ENCODE data around the gene NCEH1. TPM values are rescaled to one million over a fixed set of nuclear protein-coding genes. Genes with fewer than 3 reads are reported as not detected.
A peak's percentile ranks its signal among the peaks of the same experiment; 100 is the strongest.

Gene NCEH1
- total RNA-seq, 1 experiment from 2014 or later = 43.5 TPM

- Histone ChIP-seq H4K20me1 (ENCODE audit: insufficient read depth) (no peaks in the 10 kb centered on the region), H3K9me2 (ENCODE audit: insufficient read depth) (no peaks in the 10 kb centered on the region), H3K36me3 (ENCODE audit: low read depth) (peaks cover 45% of the 10 kb centered on the region), H3K4me1 (replicated peaks; ENCODE audit: insufficient read depth) (peaks cover 57% of the 10 kb centered on the region), H3K79me2 (ENCODE audit: low read depth) (peaks cover 60% of the 10 kb centered on the region), H3K9me3 (ENCODE audit: insufficient read depth, low read depth) (no peaks in the 10 kb centered on the region), H3F3A (ENCODE audit: insufficient read depth, low read depth) (peaks cover 41% of the 10 kb centered on the region), H2AFZ (no peak overlapping the region), H3K27ac (no peak overlapping the region), H3K4me3 (peak overlapping the region; percentile 81; the same call in 1 of the 2 replicates), H3K4me2 (peak overlapping the region; percentile 84), H3K27me3 (ENCODE audit: insufficient read depth, low read depth) (no peaks in the 10 kb centered on the region)
- no TSS peak for BruUV-seq (replicated peaks)
- ChIA-PET POLR2A (ENCODE audit: unreplicated experiment) (interaction anchor here (0.7 kb wide), 2 partner anchors 76 to 490 kb away, joined by 3 to 9 read pairs; no protein-coding TSS in a partner anchor), CTCF (no interaction called here)
- intact Hi-C loops (cut with micrococcal nuclease; ENCODE audit: unreplicated experiment) = loop anchor here (5.0 kb wide), 5 partner anchors 130 to 1295 kb away; no protein-coding TSS in a partner anchor
- no peak for TF ChIP-seq CTCF (conservative IDR thresholded peaks at IDR 0.05)
- TF ChIP-seq EZH2 (IDR thresholded peaks at IDR 0.05; ENCODE audit: low read depth) = no peak
- no peak for DNase-seq
Observed at GRCh38 chr3:172752651-172753050, 41.8 kb upstream of the NCEH1 start.

GRCh38 chr3:172751175-172751704 is 40.4 kb upstream of the NCEH1 start:
- TF ChIP-seq CTCF (conservative IDR thresholded peaks at IDR 0.05) (no peak), EZH2 (IDR thresholded peaks at IDR 0.05; ENCODE audit: low read depth) (no peak)
- H3K4me2 ChIP-seq = peak overlapping the region; percentile 84
- CTCF ChIA-PET = interaction anchor here (0.6 to 3.3 kb wide), 11 partner anchors 33 to 1886 kb away, joined by 3 to 40 read pairs (median 4); partner anchors contain the start of gene NCEH1
- BruUV-seq (replicated peaks) = no TSS peak
- DNase-seq = no peak
- peak overlapping the region; percentile 98 for H3K27ac ChIP-seq
- POLR2A ChIA-PET (ENCODE audit: unreplicated experiment) = interaction anchor here (0.5 to 1.0 kb wide), 6 partner anchors 40 to 580 kb away, joined by 3 to 24 read pairs (median 8); partner anchors contain the start of genes NCEH1 and TNFSF10
- H3K4me3 ChIP-seq = peak overlapping the region; percentile 81
- H3K4me1 ChIP-seq (replicated peaks; ENCODE audit: insufficient read depth) = peaks cover 67% of the 10 kb centered on the region
- H4K20me1 ChIP-seq (ENCODE audit: insufficient read depth) = no peaks in the 10 kb centered on the region
- H3K79me2 ChIP-seq (ENCODE audit: low read depth) = peaks cover 53% of the 10 kb centered on the region
- H2AFZ ChIP-seq = peak overlapping the region; percentile 89
- intact Hi-C loops (cut with micrococcal nuclease; ENCODE audit: unreplicated experiment) = loop anchor here (2.0 to 5.0 kb wide), 6 partner anchors 129 to 1294 kb away; no protein-coding TSS in a partner anchor
- peaks cover 35% of the 10 kb centered on the region for H3K36me3 ChIP-seq (ENCODE audit: low read depth)
- no peaks in the 10 kb centered on the region for H3K9me3 ChIP-seq (ENCODE audit: insufficient read depth, low read depth)
- no peaks in the 10 kb centered on the region for H3K27me3 ChIP-seq (ENCODE audit: insufficient read depth, low read depth)
- peaks cover 32% of the 10 kb centered on the region for H3F3A ChIP-seq (ENCODE audit: insufficient read depth, low read depth)
- no peaks in the 10 kb centered on the region for H3K9me2 ChIP-seq (ENCODE audit: insufficient read depth)

- Histone ChIP-seq H3K4me1 (replicated peaks; ENCODE audit: insufficient read depth) (peaks cover 74% of the 10 kb centered on the region), H3K4me2 (peak within 1 kb of the TSS; percentile 86), H4K20me1 (ENCODE audit: insufficient read depth) (no peaks in the 10 kb centered on the region), H3K9me2 (ENCODE audit: insufficient read depth) (no peaks in the 10 kb centered on the region), H3K4me3 (peak within 1 kb of the TSS; percentile 81), H3K36me3 (ENCODE audit: low read depth) (peaks cover 28% of the 10 kb centered on the region), H3K9me3 (ENCODE audit: insufficient read depth, low read depth) (no peaks in the 10 kb centered on the region), H3K79me2 (ENCODE audit: low read depth) (peaks cover 47% of the 10 kb centered on the region), H3F3A (ENCODE audit: insufficient read depth, low read depth) (peaks cover 26% of the 10 kb centered on the region), H3K27me3 (ENCODE audit: insufficient read depth, low read depth) (no peaks in the 10 kb centered on the region), H2AFZ (peak within 1 kb of the TSS; percentile 89), H3K27ac (peak within 1 kb of the TSS; percentile 98)
- TSS peak; percentile 70 for BruUV-seq (replicated peaks)
- no peak for TF ChIP-seq EZH2 (IDR thresholded peaks at IDR 0.05; ENCODE audit: low read depth)
- peak; percentile 91 for TF ChIP-seq CTCF (conservative IDR thresholded peaks at IDR 0.05)
- POLR2A ChIA-PET (ENCODE audit: unreplicated experiment) = interaction anchor here (0.5 to 1.3 kb wide), 29 partner anchors 19 to 1830 kb away, joined by 3 to 25 read pairs (median 6); partner anchors contain the start of genes NCEH1 and TNFSF10
- CTCF ChIA-PET = interaction anchor here (0.5 to 3.3 kb wide), 23 partner anchors 21 to 1885 kb away, joined by 3 to 40 read pairs (median 4); partner anchors contain the start of gene NCEH1
- peak; percentile 100 for DNase-seq
- intact Hi-C loops (cut with micrococcal nuclease; ENCODE audit: unreplicated experiment) = loop anchor here (1.0 to 5.0 kb wide), 13 partner anchors 28 to 1293 kb away; partner anchors contain the start of gene NCEH1
Observed at GRCh38 chr3:172750368-172751174, 39.7 kb upstream of the NCEH1 start, which contains the start of gene ECT2. Gene ECT2 (plus strand): TSS chr3:172750726. CDS start chr3:172754531, 3,805 bp downstream.
